HepG2 (cell line): ENCODE results near the gene RGS2. TPM values are rescaled to one million over a fixed set of nuclear protein-coding genes. Genes with fewer than 3 reads are reported as not detected.

ENCODE experiments used
- ATAC-seq: fragments of 200-7000 bp; cut with Tn5 transposase; 3 replicates; pipeline ENCODE4 v1.9.1; 2020; ENCODE audit warnings: mild to moderate bottlenecking, moderate library complexity
- BruUV-seq: library from RNA; stranded (reverse); fragments of 400-500 nt; replicated peaks from 2 replicates; lab custom pipeline; 2021; lab: Mats Ljungman, UMichigan
- CTCF ChIA-PET: fragments of 300-600 bp; formaldehyde crosslinking; extraction: SDS; loops from one replicate; lab custom pipeline; 2021; ENCODE audit warnings: low total read pairs, inconsistent platforms, low intra/inter-chr PET ratio; lab: Yijun Ruan, JAX
- POLR2A ChIA-PET: fragments of 350-600 bp; sonication (Branson Sonifier 250); formaldehyde crosslinking; loops from one replicate; lab custom pipeline; 2020; ENCODE audit warnings: antibody characterized with exemption, inconsistent platforms; lab: Yijun Ruan, JAX
- DNase-seq: peaks from one replicate; pipeline ENCODE4 v3.0.0-alpha.2; 2015; ENCODE audit warnings: low spot score
- FAIRE-seq: peaks from 3 replicates; lab custom pipeline; 2011; peaks lifted over from hg19 to GRCh38; lab: Jason Lieb, UNC
- H2AFZ ChIP-seq: one replicate; pipeline ENCODE4 v1.6.1; 2011; ENCODE audit warnings: low read length, inconsistent platforms
- H3K27ac ChIP-seq: fragments of 300-600 bp; 3 replicates; pipeline ENCODE4 v1.8.0; 2011; ENCODE audit warnings: mixed run types, mild to moderate bottlenecking, mixed read lengths, low read length, inconsistent platforms; ENCODE audit not compliant: insufficient read depth; ENCODE audit errors: extremely low read length
- H3K27me3 ChIP-seq, 2 experiments: fragments of 200-600 bp in 1 of 2; 2 replicates in 1 of 2; 3 replicates in 1 of 2; pipeline versions ENCODE4 v1.6.0 to v1.8.0; 2011; ENCODE audit warnings: low read length in 2 of 2, mild to moderate bottlenecking in 2 of 2, moderate library complexity in 2 of 2, inconsistent platforms in 1 of 2; ENCODE audit not compliant: insufficient read depth in 2 of 2, control insufficient read depth in 1 of 2
- H3K36me3 ChIP-seq, 2 experiments: fragments of 200-600 bp in 1 of 2; replicated peaks in 1 of 2; 2 replicates in 1 of 2; 3 replicates in 1 of 2; pipeline versions ENCODE4 v1.5.1 to v1.8.0; 2011; ENCODE audit warnings: low read length in 2 of 2, inconsistent platforms in 1 of 2; ENCODE audit not compliant: insufficient read depth in 2 of 2, control insufficient read depth in 1 of 2
- H3K4me1 ChIP-seq: 2 replicates; pipeline ENCODE4 v1.5.1; 2012; ENCODE audit warnings: low read length, inconsistent platforms; ENCODE audit not compliant: insufficient read depth
- H3K4me2 ChIP-seq: 2 replicates; pipeline ENCODE4 v1.6.0; 2011; ENCODE audit warnings: low read depth, low read length, inconsistent platforms
- H3K4me3 ChIP-seq, 3 experiments: fragments of 200-600 bp in 1 of 3; sonication (generic), shearing (Covaris generic) in 1 of 3; replicated peaks in 1 of 3; 2 replicates each; pipeline ENCODE4 v1.5.1; 2011 to 2016; ENCODE audit warnings: low read length in 3 of 3, inconsistent platforms in 2 of 3, low read depth in 2 of 3, mild to moderate bottlenecking in 2 of 3, control low read depth in 1 of 3, mixed read lengths in 1 of 3; ENCODE audit not compliant: insufficient read depth in 1 of 3
- H3K79me2 ChIP-seq: one replicate; pipeline ENCODE4 v1.6.1; 2011; ENCODE audit warnings: low read length, inconsistent platforms; ENCODE audit not compliant: insufficient read depth
- H3K9ac ChIP-seq: 2 replicates; pipeline ENCODE4 v1.6.0; 2011; ENCODE audit warnings: mild to moderate bottlenecking, low read depth, low read length, inconsistent platforms; ENCODE audit not compliant: insufficient read depth
- H3K9me3 ChIP-seq: 2 replicates; pipeline ENCODE4 v1.5.1; 2012; ENCODE audit warnings: mild to moderate bottlenecking, low read length
- H4K20me1 ChIP-seq: 2 replicates; pipeline ENCODE4 v1.6.0; 2011; ENCODE audit warnings: inconsistent platforms, mild to moderate bottlenecking, low read length, moderate library complexity; ENCODE audit not compliant: insufficient read depth
- CHD2 ChIP-seq: IDR thresholded peaks from 2 replicates; pipeline ENCODE4 v1.6.1; 2011; ENCODE audit warnings: low read depth, low read length, improper control_type of control experiment
- ESRRA ChIP-seq: sonication (generic); formaldehyde crosslinking; IDR thresholded peaks from 2 replicates; pipeline ENCODE4 v1.5.1; 2020; ENCODE audit warnings: mild to moderate bottlenecking, low read depth, missing genetic modification reagents
- GTF2F1 ChIP-seq: fragments of 150-350 bp; IDR thresholded peaks from 2 replicates; pipeline ENCODE4 v1.6.1; 2014; ENCODE audit warnings: low read length
- HOXA5 ChIP-seq: sonication (generic); formaldehyde crosslinking; IDR thresholded peaks from 2 replicates; pipeline ENCODE4 v1.4.0; 2020; ENCODE audit warnings: missing genetic modification reagents
- LRRFIP1 ChIP-seq: sonication (generic); formaldehyde crosslinking; conservative IDR thresholded peaks from 2 replicates; pipeline ENCODE4 v1.4.0; 2020; ENCODE audit warnings: missing genetic modification reagents
- NFYC ChIP-seq: IDR thresholded peaks from 2 replicates; pipeline ENCODE4 v1.6.1; 2016; ENCODE audit warnings: missing genetic modification reagents, missing compliant biosample characterization
- PPARG ChIP-seq: conservative IDR thresholded peaks from 2 replicates; pipeline ENCODE4 v1.6.1; 2016; ENCODE audit warnings: missing biosample characterization, missing genetic modification reagents
- RBM22 ChIP-seq: fragments of 200-400 bp; formaldehyde crosslinking; optimal IDR thresholded peaks from 2 replicates; pipeline ENCODE3; 2017; ENCODE audit warnings: mild to moderate bottlenecking, low read length, moderate library complexity
- SMAD1 ChIP-seq: sonication (generic); formaldehyde crosslinking; IDR thresholded peaks from 2 replicates; pipeline ENCODE4 v1.4.0; 2020; ENCODE audit warnings: missing genetic modification reagents, low read depth, mild to moderate bottlenecking, borderline replicate concordance
- SRSF4 ChIP-seq: fragments of 200-400 bp; formaldehyde crosslinking; IDR thresholded peaks from one replicate; pipeline ENCODE4 v1.6.1; 2018; ENCODE audit warnings: mild to moderate bottlenecking, low read depth, low read length, moderate library complexity; ENCODE audit not compliant: poor library complexity, severe bottlenecking
- ZBTB7B ChIP-seq: sonication (generic); formaldehyde crosslinking; IDR thresholded peaks from 2 replicates; pipeline ENCODE4 v1.4.0; 2020; ENCODE audit warnings: missing genetic modification reagents
- ZGPAT ChIP-seq: IDR thresholded peaks from 2 replicates; pipeline ENCODE4 v1.6.1; 2016; ENCODE audit warnings: mild to moderate bottlenecking
- ZKSCAN8 ChIP-seq: IDR thresholded peaks from 2 replicates; pipeline ENCODE4 v1.6.1; 2016; ENCODE audit warnings: borderline replicate concordance, missing genetic modification reagents, missing compliant biosample characterization
- ZNF367 ChIP-seq: sonication (generic); formaldehyde crosslinking; IDR thresholded peaks from 2 replicates; pipeline ENCODE4 v1.4.0; 2020; ENCODE audit warnings: missing genetic modification reagents, borderline replicate concordance
- ZNF414 ChIP-seq: sonication (generic); formaldehyde crosslinking; IDR thresholded peaks from 2 replicates; pipeline ENCODE4 v1.5.0; 2020; ENCODE audit warnings: missing genetic modification reagents
- ZNF451 ChIP-seq: sonication (generic); formaldehyde crosslinking; IDR thresholded peaks from 2 replicates; pipeline ENCODE4 v1.5.0; 2020; ENCODE audit warnings: mild to moderate bottlenecking, missing genetic modification reagents
- ZNF614 ChIP-seq: IDR thresholded peaks from 2 replicates; pipeline ENCODE4 v1.6.1; 2018; ENCODE audit warnings: missing biosample characterization, missing genetic modification reagents, inconsistent platforms, borderline replicate concordance
- WGBS: methylation state at CpG from one replicate; pipeline ENCODE4 v1.1.6; 2017; ENCODE audit warnings: low lambda C conversion rate; 5-methylcytosine and 5-hydroxymethylcytosine counted together
- in situ Hi-C: cut with HindIII; loops from 2 replicates; pipeline ENCODE4 v1.10.0; 2017; ENCODE audit warnings: low pct_unique_long_range_greater_than_20kb; ENCODE audit not compliant: extremely low pct_ligation_motif_present
- intact Hi-C: fragments of 100-400 bp; cut with micrococcal nuclease; formaldehyde crosslinking; loops from one replicate; pipeline ENCODE4 v1.10.0; 2022; ENCODE audit not compliant: unreplicated experiment
- polyA plus RNA-seq, 8 experiments: library from polyadenylated mRNA; depleted of rRNA in 3 of 8; stranded (reverse) in 7 of 8; unstranded in 1 of 8; fragments of >200 nt; fragmentation: Illumina TruSeq in 4 of 8; extraction: Trizol in 4 of 8; gene quantifications; 2 replicates each; pipeline versions ENCODE4 v1.2.1 to v1.2.3, GENCODE V29; 2011 to 2016; ENCODE audit warnings: low read depth in 4 of 8, missing spikeins in 1 of 8, mixed read lengths in 1 of 8; ENCODE audit not compliant: insufficient read depth in 1 of 8
- total RNA-seq, 5 experiments: library from RNA; depleted of rRNA; stranded (reverse); fragments of >200 nt; fragmentation: Illumina TruSeq; extraction: Trizol; gene quantifications; 2 replicates each; pipeline ENCODE4 v1.2.3, GENCODE V29; 2016; ENCODE audit warnings: low read depth in 1 of 5

The RGS2 gene
- total and polyA plus RNA-seq, 2 of the 13 experiments (the other 11 are each of a cell fraction or from before 2014, with no cell fraction given), result 0.64 to 1.4 TPM

DNA sequence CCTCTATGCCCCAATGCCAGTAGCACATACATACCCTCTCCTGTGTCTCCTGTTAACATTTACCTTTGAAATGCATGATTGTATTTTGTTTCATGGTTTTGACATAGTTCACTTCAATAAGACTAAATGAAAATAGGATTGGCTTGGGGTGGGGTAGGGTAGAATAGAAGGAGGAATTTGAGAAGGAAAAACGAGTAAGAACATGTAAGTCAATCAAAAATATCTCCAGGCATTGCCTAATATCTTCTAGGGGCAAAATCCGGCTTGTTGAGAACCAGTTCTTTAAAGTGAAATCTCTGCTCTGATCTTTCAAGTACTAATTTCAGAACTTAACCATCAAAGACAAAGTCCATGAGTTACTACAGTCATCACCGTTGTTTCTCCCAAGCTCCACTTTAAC, 31.8 kb upstream of the RGS2 start:
- POLR2A ChIA-PET, result no interaction called here
- intact Hi-C loops, result no loop called here
- no peaks in the 10 kb centered on the region for H3K27me3 ChIP-seq

DNA sequence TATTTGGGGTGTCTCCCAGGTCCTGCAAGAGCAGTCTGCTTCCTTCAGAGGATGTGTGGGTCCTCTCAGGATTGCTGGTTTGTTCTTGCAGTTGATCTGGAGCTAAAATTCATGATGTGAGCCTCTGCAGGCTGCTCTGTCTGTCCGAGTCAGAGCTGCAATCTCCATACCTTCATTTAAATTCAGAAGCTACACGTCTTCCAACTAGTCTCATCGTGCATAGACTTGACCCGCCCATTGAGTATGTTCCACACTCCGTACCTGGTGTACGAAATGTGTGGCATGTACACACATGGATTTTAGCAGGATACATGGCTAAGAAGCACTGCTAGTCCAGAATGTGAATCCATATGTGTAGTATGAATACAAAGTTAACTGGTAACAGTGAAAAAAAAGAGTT, 25.0 kb upstream of the RGS2 start:
- WGBS, result 5% methylated on average over 6 of the region's 6 CpGs
- FAIRE-seq, result no peak

More for the DNA sequence above, 31.8 kb upstream of the RGS2 start:
- DNase-seq (no peak), ATAC-seq (no peak), FAIRE-seq (no peak)
- H4K20me1 ChIP-seq, result no peaks in the 10 kb centered on the region
- no peak overlapping the region for H3K4me2 ChIP-seq
- no peak overlapping the region for H3K4me3 ChIP-seq
- TF ChIP-seq ZKSCAN8 (CRISPR knock-in tag) (no peak), GTF2F1 (no peak), NFYC (CRISPR knock-in tag) (no peak), CHD2 (no peak), RBM22 (no peak), PPARG (CRISPR knock-in tag) (no peak), ESRRA (CRISPR knock-in tag) (no peak), ZNF451 (CRISPR knock-in tag) (no peak), ZNF414 (CRISPR knock-in tag) (no peak), HOXA5 (CRISPR knock-in tag) (no peak)
- no peak overlapping the region for H2AFZ ChIP-seq
- H3K79me2 ChIP-seq, result no peaks in the 10 kb centered on the region
- H3K4me1 ChIP-seq, result no peaks in the 10 kb centered on the region
- no peak overlapping the region for H3K27ac ChIP-seq
- 4% methylated on average over 3 of the region's 3 CpGs for WGBS
- no peak overlapping the region for H3K9ac ChIP-seq
- in situ Hi-C loops, result no loop called here
- BruUV-seq, result no TSS peak
- CTCF ChIA-PET, result no interaction called here
- no peaks in the 10 kb centered on the region for H3K9me3 ChIP-seq
- no peaks in the 10 kb centered on the region for H3K36me3 ChIP-seq

More for the DNA sequence above, 25.0 kb upstream of the RGS2 start:
- ChIA-PET POLR2A (no interaction called here), CTCF (no interaction called here)
- no peak for ATAC-seq
- no peak overlapping the region for H3K4me2 ChIP-seq
- H3K4me3 ChIP-seq, result no peak overlapping the region
- no TSS peak for BruUV-seq
- no peaks in the 10 kb centered on the region for H3K4me1 ChIP-seq
- no peak for DNase-seq
- H3K27me3 ChIP-seq, result no peaks in the 10 kb centered on the region; a peak in 1 of 5 replicates
- no peaks in the 10 kb centered on the region for H4K20me1 ChIP-seq
- no peaks in the 10 kb centered on the region for H3K9me3 ChIP-seq
- in situ Hi-C loops, result no loop called here
- intact Hi-C loops, result no loop called here
- H3K79me2 ChIP-seq, result no peaks in the 10 kb centered on the region
- H3K36me3 ChIP-seq, result no peaks in the 10 kb centered on the region
- H3K9ac ChIP-seq, result no peak overlapping the region
- no peak overlapping the region for H2AFZ ChIP-seq
- TF ChIP-seq SRSF4, result no peak
- TF ChIP-seq ZNF614, result no peak
- TF ChIP-seq SMAD1 (CRISPR knock-in tag), result no peak
- TF ChIP-seq ZBTB7B (CRISPR knock-in tag), result no peak
- TF ChIP-seq ZNF367 (CRISPR knock-in tag), result no peak
- TF ChIP-seq LRRFIP1, result no peak
- no peak for TF ChIP-seq ZGPAT (CRISPR knock-in tag)
- H3K27ac ChIP-seq, result no peak overlapping the region
